Hepatocyte (in vitro differentiated cells): Measurements from ENCODE around the gene ZNF3.

Source experiments
- CTCF ChIP-seq: fragments of 200-600 bp; sonication (generic); IDR thresholded peaks from 2 replicates; pipeline ENCODE4 v1.5.1; 2016; ENCODE audit warnings: antibody characterized with exemption, mild to moderate bottlenecking; ENCODE audit not compliant: poor library complexity
- EZH2 ChIP-seq: fragments of 200-600 bp; sonication (generic); IDR thresholded peaks from 2 replicates; pipeline ENCODE4 v1.6.1; 2016; ENCODE audit warnings: antibody characterized with exemption, mild to moderate bottlenecking, borderline replicate concordance
- EZH2phosphoT487 ChIP-seq: fragments of 200-600 bp; sonication (generic); IDR thresholded peaks from one replicate; pipeline ENCODE4 v1.6.1; 2018; ENCODE audit warnings: antibody characterized with exemption, mild to moderate bottlenecking, low read depth, moderate library complexity; ENCODE audit not compliant: unreplicated experiment, severe bottlenecking

GRCh38 chr7:100106633-100107032, 25.1 kb upstream of the ZNF3 start:
- TF ChIP-seq EZH2: no peak
- TF ChIP-seq CTCF: no peak
- TF ChIP-seq EZH2phosphoT487: no peak
